Stimulated activated naive CD4-positive, alpha-beta T cell (primary cell): ENCODE data around the gene KBTBD13.
A peak's percentile ranks its signal among the peaks of the same experiment; 100 is the strongest.
"Not testable (repeated sequence)": the region's sequence is repeated elsewhere in the genome, so short reads cannot be mapped to it uniquely, and the experiment has no call there.

Source experiments
- DNase-seq, 6 experiments: peaks; one replicate each; lab custom pipeline; 2025; lab: John Stamatoyannopoulos, UW

Gene KBTBD13

DNA sequence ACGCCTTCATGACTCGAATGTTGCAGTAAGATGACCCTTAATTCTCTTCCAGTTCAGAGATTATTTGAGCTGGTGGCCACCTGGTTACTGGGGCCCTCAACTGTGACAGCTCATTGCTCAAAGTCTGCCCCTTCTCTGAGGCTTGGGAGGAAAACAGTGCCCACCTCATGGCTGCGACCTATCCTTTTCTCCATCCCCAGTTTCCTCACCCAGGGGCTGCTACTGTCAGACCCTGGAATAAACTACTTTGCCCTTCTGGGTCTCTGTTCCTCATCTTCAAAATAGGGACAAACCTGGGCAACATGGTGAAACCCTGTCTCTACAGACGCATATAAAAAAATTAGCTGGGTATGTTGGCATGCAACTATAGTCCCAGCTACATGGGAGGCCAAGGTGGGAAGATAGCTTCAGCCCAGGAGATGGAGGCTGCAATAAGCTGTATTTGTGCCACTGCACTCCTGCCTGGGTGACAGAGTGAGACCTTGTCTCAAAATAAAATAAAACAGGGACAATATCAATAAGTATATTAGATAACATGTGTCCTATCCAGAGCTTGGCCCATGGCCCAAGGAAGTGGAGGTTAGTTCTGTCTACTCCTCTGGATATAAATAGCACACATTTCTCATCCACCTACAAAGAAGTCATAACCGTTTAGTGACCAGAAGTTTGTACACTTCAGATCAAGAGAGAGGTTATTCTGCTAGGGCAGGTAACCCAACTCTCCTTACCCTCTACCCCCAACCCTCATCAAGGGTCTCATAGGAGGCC, 6.6 kb upstream of the KBTBD13 start:
- no peak for DNase-seq

DNA sequence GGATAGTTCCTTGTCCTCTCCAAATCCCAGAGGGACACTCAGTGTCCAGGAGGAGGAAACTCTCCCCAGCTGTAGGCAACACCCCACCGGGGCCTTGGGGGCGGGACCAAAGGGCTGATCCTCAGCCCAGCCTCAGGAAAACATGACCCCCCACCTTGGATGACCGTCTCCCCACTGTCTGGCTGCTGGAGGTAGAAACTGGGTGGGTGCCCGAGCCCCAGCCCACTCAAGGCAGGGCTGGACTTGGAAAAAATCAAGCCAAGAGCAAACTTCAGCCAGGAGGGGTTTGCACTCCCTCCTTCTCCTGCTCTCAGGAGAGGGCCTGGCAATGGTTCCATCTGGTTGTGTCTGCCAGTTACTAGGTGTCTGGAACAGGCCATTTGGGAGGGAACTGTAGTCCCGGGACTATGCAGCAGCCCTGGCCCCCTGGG, 5.2 kb upstream of the KBTBD13 start:
- DNase-seq, result no peak

DNA sequence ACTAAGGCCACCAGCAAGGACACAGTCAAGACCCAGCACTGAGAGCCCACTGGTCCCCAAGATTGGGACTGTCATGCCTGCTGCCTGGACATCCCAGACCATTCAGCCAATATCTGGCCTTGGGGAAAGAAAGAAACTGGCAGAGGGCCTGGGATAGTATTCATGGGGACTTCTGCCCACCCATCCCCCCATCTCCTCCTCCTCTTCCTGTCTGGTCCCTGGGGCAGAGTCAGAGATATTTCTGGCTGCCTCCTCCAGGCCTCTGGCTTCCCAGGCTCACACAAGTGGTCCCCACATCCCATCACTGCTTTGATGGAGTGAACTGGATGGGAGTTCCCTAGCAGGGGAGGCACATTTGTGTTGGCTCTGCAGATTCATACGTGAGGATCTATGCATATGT, 4.5 kb upstream of the KBTBD13 start:
- DNase-seq, result no peak

DNA sequence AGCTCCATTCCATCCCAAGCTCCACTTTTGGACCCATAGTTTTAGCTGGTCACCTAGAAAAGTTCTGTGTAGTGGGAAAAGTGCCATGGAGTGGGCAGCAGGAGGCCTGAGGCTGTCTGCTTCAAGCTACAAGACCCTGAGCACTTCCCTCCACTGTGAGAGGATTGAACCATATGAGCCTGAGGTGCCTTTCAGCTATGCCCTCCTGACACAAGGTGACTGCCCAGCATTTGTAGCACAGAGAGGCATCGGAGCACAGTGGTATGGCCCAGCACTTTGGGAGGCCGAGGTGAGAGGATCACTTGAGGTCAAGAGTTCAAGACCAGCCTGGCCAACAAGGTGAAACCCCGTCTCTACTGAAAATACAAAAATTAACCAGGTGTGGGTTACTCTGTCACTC, 3.9 kb upstream of the KBTBD13 start:
- no peak for DNase-seq

DNA sequence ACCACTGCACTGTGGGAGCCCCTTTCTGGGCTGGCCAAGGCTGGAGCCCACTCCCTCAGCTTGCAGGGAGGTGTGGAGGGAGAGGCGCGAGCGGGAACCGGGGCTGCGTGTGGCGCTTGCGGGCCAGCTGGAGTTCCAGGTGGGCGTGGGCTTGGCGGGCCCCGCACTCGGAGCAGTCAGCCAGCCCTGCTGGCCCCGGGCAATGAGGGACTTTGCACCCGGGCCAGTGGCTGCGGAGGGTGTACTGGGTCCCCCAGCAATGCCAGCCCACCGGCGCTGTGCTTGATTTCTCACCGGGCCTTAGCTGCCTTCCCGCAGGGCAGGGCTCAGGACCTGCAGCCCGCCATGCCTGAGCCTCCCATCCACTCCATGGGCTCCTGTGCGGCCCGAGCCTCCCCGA, 1.6 kb upstream of the KBTBD13 start:
- not testable (repeated sequence) for DNase-seq

DNA sequence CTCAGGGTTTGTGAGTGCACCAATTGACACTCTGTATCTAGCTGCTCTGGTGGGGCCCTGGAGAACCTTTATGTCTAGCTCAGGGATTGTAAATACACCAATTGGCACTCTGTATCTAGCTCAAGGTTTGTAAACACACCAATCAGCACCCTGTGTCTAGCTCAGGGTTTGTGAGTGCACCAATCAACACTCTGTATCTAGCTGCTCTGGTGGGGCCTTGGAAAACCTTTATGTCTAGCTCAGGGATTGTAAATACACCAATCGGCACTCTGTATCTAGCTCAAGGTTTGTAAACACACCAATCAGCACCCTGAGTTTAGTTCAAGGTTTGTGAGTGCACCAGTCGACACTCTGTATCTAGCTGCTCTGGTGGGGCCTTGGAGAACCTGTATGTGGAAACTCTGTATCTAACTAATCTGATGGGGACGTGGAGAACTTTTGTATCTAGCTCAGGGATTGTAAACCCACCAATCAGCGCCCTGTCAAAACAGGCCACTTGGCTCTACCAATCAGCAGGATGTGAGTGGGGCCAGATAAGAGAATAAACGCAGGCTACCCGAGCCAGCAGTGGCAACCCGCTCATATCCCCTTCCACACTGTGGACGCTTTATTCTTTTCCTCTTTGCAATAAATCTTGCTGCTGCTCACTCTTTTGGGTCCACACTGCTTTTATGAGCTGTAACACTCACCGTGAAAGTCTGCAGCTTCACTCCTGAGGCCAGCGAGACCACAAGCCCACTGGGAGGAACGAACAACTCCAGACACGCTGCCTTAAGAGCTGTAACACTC, 745 bp upstream of the KBTBD13 start:
- not testable (repeated sequence) for DNase-seq

DNA sequence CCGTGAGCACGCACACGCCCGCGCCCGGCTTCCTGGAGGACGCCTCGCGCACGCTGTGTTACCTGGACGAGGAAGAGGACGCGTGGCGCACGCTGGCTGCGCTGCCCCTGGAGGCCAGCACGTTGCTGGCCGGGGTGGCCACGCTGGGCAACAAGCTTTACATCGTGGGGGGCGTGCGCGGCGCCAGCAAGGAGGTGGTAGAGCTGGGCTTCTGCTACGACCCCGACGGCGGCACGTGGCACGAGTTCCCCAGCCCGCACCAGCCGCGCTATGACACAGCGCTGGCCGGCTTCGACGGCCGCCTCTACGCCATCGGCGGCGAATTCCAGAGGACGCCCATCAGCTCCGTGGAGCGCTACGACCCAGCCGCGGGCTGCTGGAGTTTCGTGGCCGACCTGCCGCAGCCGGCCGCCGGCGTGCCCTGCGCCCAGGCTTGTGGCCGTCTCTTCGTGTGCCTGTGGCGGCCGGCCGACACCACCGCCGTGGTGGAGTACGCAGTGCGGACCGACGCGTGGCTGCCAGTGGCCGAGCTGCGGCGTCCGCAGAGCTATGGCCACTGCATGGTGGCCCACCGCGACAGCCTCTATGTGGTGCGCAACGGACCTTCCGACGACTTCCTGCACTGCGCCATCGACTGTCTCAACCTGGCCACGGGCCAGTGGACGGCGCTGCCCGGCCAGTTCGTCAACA, 890 bp downstream of the KBTBD13 start:
- DNase-seq, result no peak

DNA sequence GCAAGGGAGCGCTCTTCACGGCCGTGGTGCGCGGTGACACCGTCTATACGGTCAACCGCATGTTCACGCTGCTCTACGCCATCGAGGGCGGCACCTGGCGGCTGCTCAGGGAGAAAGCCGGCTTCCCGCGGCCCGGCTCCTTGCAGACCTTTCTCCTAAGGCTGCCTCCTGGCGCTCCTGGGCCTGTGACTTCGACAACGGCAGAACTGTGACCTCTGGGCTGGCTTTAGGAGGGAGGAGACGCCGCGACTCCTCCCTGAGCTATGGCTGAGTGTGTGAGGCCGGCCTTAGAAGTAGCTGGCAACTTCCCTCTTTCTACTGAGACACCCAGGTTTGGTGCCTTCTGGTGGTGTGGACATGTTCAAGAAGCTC, 1.4 kb downstream of the KBTBD13 start:
- DNase-seq, result peak; percentile 11 to 53 (median 16)

DNA sequence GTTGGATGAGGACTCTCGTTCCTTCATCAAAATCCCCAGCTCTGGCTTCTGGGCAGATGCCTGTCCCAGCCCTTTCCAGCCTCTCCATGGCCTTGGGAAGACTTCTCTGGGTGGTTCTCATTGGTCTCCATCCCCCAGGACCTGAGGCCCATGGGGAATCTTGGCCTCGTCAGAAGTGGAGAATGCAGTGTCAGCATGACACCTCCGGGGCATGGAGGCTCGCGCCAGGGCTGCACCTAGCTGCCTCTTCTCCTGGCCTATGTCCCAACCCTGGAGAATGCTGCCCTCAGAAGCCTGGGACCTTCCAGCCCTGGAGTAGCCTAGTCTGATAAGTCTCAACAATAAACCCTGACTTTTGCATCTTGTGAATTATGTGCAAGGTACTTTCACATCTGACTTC, 3.0 kb downstream of the KBTBD13 start:
- no peak for DNase-seq

DNA sequence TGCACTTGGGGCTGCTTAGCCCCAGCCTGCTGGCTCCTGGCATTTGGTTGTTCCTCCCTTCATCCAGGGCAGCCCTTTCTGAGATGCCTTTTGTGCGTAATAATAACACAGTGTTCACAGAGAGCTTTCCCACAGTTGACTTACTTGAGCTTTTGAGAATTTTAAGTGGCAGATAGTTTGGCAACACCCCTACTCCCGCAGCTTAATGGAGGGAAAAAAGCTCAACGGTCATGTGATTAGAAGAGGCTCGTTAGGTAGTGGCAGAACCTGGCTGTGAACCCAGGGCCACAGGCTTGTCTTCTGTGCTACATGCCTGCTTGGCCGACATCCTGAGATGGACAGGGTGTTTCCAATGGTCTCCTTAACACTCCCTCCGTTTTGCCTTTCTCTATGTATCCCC, 4.7 kb downstream of the KBTBD13 start:
- no peak for DNase-seq

DNA sequence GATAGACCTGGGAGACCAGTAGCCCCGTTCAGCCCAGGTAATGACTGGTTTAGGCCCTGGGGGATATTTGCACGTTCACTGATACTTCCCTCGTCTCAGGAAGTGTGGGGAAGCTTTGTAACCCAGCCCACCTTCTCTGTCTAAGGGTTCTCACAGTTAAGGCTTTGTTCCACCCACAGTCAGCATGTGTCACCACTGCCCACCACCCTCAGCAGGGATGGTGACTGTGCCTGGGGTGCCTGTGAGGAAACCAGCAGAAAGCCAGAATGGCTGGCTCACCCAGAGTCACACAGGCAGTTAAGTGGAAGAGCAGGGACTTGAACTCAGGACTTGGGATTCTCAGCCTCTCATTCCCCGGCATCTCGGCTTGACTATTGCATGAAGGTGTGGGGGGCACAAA, 5.2 kb downstream of the KBTBD13 start:
- no peak for DNase-seq

DNA sequence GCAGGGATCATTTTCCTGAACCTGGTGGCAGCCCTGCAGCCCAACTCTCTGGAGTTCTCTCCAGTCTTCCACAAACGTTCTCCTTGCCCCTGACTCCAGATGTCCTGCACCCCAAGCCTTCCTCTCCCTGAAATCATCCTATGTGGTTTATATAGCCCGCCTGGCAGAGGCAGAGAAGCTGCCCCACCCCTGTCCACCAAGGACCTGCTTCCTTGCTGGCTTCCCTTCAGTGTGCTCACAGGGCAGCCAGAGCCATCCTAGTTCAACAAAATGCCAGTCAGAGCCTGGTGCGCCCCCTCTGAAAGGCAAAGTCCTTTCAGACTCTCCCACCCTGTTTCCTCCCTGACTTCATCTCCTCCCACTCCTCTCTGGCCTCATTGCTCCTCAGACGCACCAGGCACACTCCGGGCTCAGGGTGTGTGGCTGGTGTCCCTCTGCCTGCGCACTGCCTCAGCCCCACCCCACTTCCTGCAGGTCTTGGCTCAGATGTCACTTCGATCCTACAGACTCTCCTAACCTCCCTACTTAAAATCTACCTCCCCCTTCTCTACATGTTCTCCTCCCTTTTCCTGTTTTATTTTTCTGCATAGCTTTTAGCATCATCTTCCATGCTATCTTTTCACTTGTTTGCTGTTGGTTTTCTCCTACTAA, 5.9 kb downstream of the KBTBD13 start:
- peak in 2 of 6 experiments; percentile 8 to 15 for DNase-seq

DNA sequence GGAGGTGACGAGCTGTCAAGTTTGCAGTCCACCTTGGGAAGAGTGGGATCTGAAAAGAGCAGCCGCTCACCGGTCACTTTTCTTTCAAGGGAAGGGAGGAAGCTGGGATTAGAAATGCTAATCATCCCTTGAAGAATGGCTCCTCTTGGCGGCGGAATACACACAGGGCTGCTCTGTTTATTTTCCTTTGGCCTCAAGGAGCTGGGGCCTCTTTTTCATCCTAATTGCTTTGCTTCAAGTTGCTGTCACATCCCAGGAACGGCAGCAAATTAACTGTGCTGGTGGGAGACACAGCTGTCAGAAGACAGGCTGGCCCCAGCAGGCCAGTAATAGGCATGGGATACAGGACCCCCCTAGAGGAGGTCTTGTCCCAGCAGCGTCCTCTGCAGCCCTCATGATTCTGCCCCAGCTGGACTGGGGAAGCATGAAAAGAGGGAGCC, 6.7 kb downstream of the KBTBD13 start:
- no peak for DNase-seq

DNA sequence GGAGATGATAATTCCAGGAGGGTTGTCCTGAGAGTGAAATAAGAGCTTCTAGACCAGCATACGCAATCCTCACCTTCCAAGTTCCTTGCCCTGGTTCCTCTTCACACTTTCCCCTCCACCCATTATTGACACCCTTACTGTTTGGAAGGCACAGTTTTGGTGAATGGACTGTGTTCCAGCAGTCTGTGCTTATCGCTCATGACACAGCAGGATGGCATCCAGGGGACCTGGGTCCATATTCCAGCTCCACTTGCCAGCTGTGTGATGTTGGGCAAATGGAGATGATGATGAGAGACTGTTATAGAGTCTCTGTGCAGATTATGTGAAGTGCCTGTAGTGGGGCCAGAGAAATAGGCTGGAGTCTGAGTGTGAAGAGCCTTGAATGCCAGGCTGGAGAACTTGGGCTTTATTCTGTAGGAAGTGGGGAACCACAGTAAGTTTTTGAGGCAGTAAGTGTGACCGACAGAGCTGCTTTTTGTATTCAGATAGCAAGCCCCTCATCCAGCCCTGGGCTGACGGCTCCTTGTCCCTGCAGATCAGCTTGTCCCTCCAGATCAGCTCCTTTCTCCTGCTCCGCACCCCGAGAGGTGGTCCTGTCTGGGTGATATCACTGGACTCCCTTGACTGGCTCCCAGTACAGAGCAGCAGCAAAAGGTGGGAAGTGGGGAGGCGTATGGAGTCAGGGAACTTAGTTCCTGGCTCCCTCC, 8.1 kb downstream of the KBTBD13 start:
- DNase-seq, result no peak

DNA sequence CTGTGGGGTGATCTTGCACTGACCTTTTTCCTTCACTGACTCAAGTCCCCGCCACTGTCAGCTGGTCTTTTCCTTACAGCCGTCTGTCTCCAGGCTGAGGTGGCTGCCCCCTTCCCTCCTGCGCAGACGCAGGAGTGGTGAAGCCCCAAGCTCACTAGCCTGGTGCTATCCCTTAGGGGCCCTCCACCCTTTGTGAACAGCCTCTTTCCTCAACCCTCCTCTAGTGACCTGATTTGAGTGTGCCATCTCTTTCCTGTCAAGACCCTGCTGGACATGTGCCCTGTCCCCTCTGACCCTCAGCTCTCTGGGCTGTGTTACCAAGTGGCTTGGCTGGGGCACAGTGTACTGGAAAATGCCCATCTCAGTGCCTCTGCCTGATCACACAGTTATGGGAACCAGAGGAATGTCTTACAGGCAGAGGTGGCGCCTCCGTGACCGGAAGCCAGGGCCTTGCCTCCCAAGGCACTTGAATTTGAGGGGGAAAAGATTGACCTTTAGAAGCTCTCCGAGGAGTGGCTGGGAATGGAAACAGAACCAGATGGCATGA, 8.7 kb downstream of the KBTBD13 start:
- DNase-seq, result no peak

DNA sequence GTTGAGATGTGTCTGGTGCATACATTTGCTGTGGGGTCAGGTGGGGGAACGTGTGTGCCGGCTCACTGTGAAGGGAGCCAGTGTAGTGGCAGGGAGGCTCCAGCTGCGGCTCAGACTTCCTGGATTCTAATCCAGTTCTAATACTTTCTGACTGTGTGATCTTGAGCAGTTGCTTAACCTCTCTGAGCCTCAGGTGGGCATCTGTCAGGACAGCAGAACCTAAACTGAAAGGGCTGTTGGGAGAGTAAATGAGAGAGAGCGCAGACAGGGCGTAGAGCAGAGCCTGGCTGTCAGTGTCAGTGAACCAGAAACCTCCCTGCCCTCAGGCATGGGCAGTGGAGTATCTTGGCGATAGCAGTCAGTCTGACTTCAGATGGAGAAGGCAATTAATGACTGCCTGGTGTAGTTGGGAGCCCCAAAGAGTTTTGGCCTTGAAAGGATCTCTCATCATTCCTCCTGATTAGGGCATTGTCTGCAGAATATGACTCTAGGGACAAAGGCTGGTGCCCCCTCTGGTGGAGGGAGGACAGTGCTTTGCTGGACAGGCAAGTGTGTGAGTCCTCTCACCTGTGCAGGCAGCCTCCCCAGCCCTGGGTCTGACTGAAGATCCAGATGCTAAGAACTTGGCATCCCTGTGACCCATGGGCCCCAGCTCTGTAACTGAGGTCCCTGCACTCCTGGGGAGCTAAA, 9.6 kb downstream of the KBTBD13 start:
- no peak for DNase-seq

DNA sequence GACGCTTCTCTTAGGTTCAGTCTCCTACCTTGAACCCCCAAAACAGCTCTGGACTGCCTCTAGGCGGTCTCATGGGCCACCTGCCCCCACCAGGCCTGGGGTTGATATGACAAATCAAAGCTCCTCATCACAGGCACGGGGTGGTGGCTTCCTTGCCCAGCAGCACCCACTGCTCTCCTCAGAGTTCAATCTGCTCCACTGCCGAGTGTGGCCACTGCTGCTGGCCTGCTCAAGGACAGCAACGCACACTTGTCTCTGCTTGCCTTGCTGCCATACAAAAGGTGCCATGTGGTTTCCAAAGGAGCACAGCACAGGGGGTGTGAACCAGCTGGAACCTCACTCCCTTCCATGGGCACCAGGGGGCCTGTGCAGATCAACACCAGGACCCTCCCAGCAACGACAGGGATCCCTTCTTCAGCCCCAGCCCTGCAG, 10.2 kb downstream of the KBTBD13 start:
- no peak for DNase-seq

DNA sequence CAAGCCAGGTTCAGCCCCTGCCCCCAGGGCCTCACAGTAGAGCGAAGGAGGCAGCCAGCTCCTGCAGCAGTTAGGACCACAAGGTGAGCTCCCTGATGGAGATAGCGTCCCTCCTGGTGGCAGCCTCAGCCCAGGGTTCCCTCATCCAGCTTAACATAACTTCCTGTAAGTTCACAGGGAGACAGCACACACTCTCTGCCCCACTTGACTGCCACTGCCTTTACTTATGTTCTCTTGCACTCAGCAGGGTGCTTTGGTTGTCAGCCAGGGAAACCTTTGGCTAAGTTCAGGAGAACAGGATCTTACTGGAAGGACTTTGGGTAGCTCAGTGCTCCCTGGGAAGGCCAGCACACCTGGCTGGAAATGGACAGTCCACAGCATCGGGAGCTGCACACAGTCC, 10.9 kb downstream of the KBTBD13 start:
- DNase-seq, result no peak

DNA sequence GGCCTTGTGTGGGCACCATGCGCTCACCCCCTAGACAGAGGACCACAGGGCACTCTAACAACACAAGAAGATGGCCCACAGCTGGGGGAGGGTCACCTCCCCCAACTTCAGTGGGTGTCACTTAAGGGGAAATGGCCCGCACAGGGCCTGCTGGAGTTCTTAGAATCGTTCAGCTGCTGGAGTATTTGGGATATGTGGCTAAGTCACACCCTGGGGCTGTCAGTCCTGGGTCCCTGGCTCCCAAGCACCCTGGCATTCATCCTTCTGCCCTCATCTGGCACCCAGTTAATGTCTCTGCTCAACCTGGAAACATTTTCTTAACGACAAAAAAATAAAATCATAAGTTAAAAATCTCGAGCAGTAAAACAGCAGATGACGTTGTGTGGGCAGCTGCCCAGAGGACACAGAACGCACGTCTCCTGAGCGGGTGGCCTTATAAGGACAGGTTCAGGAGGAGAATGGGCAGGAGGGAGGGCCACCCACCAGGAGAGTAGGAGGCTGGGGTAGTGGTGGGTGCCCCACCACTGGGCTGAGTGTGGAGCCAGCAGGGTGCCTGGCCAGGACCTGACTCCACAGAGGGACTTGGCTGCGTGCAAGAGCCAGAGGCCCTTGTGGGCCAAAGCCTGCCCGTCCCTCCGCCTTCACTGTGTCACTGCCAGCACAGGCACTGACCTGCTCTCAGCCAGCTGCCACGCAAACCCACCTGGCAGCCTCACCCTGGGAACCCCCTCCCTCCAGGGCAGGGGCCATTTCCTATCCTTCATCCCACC, 11.5 kb downstream of the KBTBD13 start:
- no peak for DNase-seq

DNA sequence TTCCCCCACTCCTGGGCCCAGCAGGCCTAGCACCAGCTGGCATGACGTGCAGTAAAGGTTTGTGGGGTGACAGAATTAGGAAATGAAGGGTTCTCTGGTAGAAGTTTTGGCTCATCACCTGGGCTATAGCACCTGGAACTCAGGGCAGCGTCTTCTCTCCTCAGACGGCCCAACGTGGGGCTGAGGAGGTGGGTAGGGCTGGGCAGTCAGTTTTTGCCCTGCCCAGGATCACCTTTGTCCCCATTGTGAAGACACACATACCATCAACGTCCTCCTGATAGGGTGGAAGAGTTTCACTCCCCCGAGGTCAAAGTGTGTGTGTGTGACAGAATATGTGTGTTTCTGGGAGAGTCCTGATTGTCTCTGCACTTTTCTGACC, 12.1 kb downstream of the KBTBD13 start:
- no peak for DNase-seq
